Astrocyte (in vitro differentiated cells and primary cell): Measurements from ENCODE around the gene KERA. TPM values are rescaled to one million over a fixed set of nuclear protein-coding genes. Genes with fewer than 3 reads are reported as not detected.

ENCODE experiments used
- DNase-seq: peaks from one replicate; pipeline ENCODE4 v3.0.0-alpha.2; 2010; ENCODE audit warnings: low read depth
- FAIRE-seq: peaks from 2 replicates; lab custom pipeline; 2011; peaks lifted over from hg19 to GRCh38; lab: Jason Lieb, UNC
- H2AFZ ChIP-seq: 2 replicates; pipeline ENCODE4 v1.6.0; 2012; ENCODE audit warnings: low read depth, low read length, inconsistent platforms
- H3K27ac ChIP-seq: 2 replicates; pipeline ENCODE4 v1.5.1; 2011; ENCODE audit warnings: low read depth, low read length, inconsistent platforms
- H3K27me3 ChIP-seq: 2 replicates; pipeline ENCODE4 v1.6.0; 2011; ENCODE audit warnings: low read length, inconsistent platforms; ENCODE audit not compliant: insufficient read depth
- H3K36me3 ChIP-seq: 2 replicates; pipeline ENCODE4 v1.5.1; 2011; ENCODE audit warnings: low read length, inconsistent platforms; ENCODE audit not compliant: insufficient read depth
- H3K4me1 ChIP-seq: 2 replicates; pipeline ENCODE4 v1.5.1; 2011; ENCODE audit warnings: low read length, inconsistent platforms; ENCODE audit not compliant: insufficient read depth
- H3K4me2 ChIP-seq: 2 replicates; pipeline ENCODE4 v1.6.0; 2012; ENCODE audit warnings: low read length, inconsistent platforms
- H3K4me3 ChIP-seq: 2 replicates; pipeline ENCODE4 v1.5.1; 2011; ENCODE audit warnings: low read depth, mild to moderate bottlenecking, low read length, inconsistent platforms; ENCODE audit not compliant: insufficient read depth
- H3K79me2 ChIP-seq: 2 replicates; pipeline ENCODE4 v1.6.0; 2012; ENCODE audit warnings: mild to moderate bottlenecking, low read length, inconsistent platforms; ENCODE audit not compliant: insufficient read depth
- H3K9ac ChIP-seq: 2 replicates; pipeline ENCODE4 v1.6.0; 2012; ENCODE audit warnings: mild to moderate bottlenecking, low read length, inconsistent platforms
- H3K9me3 ChIP-seq: 2 replicates; pipeline ENCODE4 v1.5.1; 2012; ENCODE audit warnings: low read depth, mild to moderate bottlenecking, low read length, inconsistent platforms; ENCODE audit not compliant: insufficient read depth
- H4K20me1 ChIP-seq: 2 replicates; pipeline ENCODE4 v1.6.0; 2012; ENCODE audit warnings: low read length, inconsistent platforms; ENCODE audit not compliant: insufficient read depth
- H3K27ac Mint-ChIP-seq: one replicate; pipeline ENCODE4 v1.8.0; 2021; ENCODE audit warnings: mild to moderate bottlenecking, mixed read lengths; ENCODE audit not compliant: unreplicated experiment
- H3K27me3 Mint-ChIP-seq: one replicate; pipeline ENCODE4 v1.8.0; 2021; ENCODE audit warnings: low read depth, mixed read lengths; ENCODE audit not compliant: unreplicated experiment
- H3K36me3 Mint-ChIP-seq: one replicate; pipeline ENCODE4 v1.8.0; 2021; ENCODE audit warnings: low read depth, mixed read lengths; ENCODE audit not compliant: unreplicated experiment
- H3K4me1 Mint-ChIP-seq: one replicate; pipeline ENCODE4 v1.8.0; 2021; ENCODE audit warnings: low read depth, mixed read lengths; ENCODE audit not compliant: unreplicated experiment
- H3K4me3 Mint-ChIP-seq: one replicate; pipeline ENCODE4 v1.8.0; 2021; ENCODE audit warnings: mild to moderate bottlenecking, moderate library complexity, mixed read lengths; ENCODE audit not compliant: unreplicated experiment
- H3K9me3 Mint-ChIP-seq: one replicate; pipeline ENCODE4 v1.8.0; 2021; ENCODE audit warnings: mild to moderate bottlenecking, mixed read lengths; ENCODE audit not compliant: unreplicated experiment
- EZH2 ChIP-seq: IDR thresholded peaks from 2 replicates; pipeline ENCODE4 v1.6.1; 2012; ENCODE audit warnings: mild to moderate bottlenecking, low read length, inconsistent platforms; ENCODE audit not compliant: insufficient read depth
- total RNA-seq: library from RNA; stranded (reverse); gene quantifications from 2 replicates; pipeline ENCODE4 v1.2.1, GENCODE V29; 2021
- TF ChIP-seq, protein P1 (sequence below): IDR thresholded peaks from 2 replicates; pipeline ENCODE4 v1.5.1; 2011; ENCODE audit warnings: low read depth, mild to moderate bottlenecking, inconsistent platforms, low read length, moderate library complexity; ENCODE audit not compliant: insufficient read depth

KERA gene
- total RNA-seq, 1 donor from 2014 or later = not detected

DNA sequence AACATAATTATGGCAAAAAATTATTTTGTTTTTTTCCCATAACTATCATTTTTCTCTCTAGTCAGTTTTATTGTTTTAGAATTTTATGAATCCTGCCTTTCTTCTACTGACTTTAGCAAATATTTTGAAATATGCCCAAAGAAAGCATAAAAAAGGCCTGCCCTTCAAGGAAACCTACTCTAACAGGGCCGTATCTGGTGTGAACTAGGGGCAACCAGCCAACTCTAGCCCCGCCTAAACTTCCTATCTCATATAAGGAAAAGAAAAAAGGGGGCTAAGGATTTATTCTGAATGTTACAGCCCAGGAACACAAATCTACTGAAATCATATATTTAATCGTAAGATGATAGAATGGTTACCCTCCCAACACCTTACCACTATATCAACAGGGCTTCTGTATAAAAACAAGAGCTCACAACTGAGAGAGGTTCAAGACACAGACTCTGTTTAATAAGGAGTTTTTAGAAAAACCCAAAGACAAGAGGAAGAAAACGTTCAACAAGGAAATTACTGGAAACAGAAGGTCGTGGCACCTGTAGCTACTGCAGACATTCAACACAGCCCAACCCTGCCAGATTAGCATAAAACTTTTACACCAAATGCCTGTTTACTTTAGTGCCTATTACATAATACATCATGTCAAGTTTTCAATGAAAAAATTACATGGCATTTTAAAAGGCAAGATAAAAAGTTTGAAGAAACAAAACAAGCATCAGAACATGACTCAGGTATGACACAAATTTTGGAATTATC is 40.1 kb downstream of the KERA start:
- Mint-ChIP-seq H3K27me3 (no peaks in the 10 kb centered on the region), H3K27ac (no peak overlapping the region), H3K36me3 (no peaks in the 10 kb centered on the region), H3K9me3 (peaks cover 5% of the 10 kb centered on the region), H3K4me1 (no peaks in the 10 kb centered on the region), H3K4me3 (no peak overlapping the region)
- H3K9ac ChIP-seq = no peak overlapping the region
- H4K20me1 ChIP-seq = no peaks in the 10 kb centered on the region
- H3K9me3 ChIP-seq = no peaks in the 10 kb centered on the region
- H3K79me2 ChIP-seq = no peaks in the 10 kb centered on the region
- H3K4me3 ChIP-seq = no peak overlapping the region
- H3K4me1 ChIP-seq = no peaks in the 10 kb centered on the region
- FAIRE-seq = no peak
- no peak for DNase-seq
- no peak overlapping the region for H3K4me2 ChIP-seq
- TF ChIP-seq EZH2 = no peak
- TF ChIP-seq, protein P1, sequence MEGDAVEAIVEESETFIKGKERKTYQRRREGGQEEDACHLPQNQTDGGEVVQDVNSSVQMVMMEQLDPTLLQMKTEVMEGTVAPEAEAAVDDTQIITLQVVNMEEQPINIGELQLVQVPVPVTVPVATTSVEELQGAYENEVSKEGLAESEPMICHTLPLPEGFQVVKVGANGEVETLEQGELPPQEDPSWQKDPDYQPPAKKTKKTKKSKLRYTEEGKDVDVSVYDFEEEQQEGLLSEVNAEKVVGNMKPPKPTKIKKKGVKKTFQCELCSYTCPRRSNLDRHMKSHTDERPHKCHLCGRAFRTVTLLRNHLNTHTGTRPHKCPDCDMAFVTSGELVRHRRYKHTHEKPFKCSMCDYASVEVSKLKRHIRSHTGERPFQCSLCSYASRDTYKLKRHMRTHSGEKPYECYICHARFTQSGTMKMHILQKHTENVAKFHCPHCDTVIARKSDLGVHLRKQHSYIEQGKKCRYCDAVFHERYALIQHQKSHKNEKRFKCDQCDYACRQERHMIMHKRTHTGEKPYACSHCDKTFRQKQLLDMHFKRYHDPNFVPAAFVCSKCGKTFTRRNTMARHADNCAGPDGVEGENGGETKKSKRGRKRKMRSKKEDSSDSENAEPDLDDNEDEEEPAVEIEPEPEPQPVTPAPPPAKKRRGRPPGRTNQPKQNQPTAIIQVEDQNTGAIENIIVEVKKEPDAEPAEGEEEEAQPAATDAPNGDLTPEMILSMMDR = no peak
- H2AFZ ChIP-seq = no peak overlapping the region
- no peak overlapping the region for H3K27ac ChIP-seq
- H3K36me3 ChIP-seq = no peaks in the 10 kb centered on the region
- no peaks in the 10 kb centered on the region for H3K27me3 ChIP-seq

DNA sequence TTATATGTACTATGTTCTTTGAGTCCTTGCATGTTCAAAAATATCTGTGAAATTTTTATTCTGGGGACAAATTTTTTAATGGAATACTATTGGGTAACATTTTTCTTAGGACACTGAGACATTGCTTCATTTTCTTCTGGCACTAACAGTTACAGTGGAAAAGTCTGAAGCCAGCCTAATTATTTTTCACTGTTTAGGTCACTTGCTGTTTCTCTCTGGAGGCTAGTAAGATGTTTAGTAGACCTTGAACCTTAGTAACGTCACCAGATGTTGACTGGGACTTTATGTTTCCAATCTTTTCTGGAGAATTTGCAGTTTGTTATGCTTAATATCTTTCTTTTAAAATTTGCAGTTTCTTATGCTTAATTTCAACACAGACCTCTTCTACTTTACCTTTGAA is 40.8 kb downstream of the KERA start:
- Histone ChIP-seq H2AFZ (no peak overlapping the region), H3K9ac (no peak overlapping the region), H3K79me2 (no peaks in the 10 kb centered on the region), H3K27ac (no peak overlapping the region), H3K36me3 (no peaks in the 10 kb centered on the region), H3K4me3 (no peak overlapping the region), H3K9me3 (no peaks in the 10 kb centered on the region), H3K27me3 (no peaks in the 10 kb centered on the region), H3K4me1 (no peaks in the 10 kb centered on the region), H3K4me2 (no peak overlapping the region), H4K20me1 (no peaks in the 10 kb centered on the region)
- no peak overlapping the region for H3K27ac Mint-ChIP-seq
- H3K27me3 Mint-ChIP-seq = no peaks in the 10 kb centered on the region
- H3K4me1 Mint-ChIP-seq = no peaks in the 10 kb centered on the region
- no peak for TF ChIP-seq EZH2
- TF ChIP-seq, protein P1 = no peak
- peaks cover 5% of the 10 kb centered on the region for H3K9me3 Mint-ChIP-seq
- FAIRE-seq (no peak), DNase-seq (no peak)
- H3K4me3 Mint-ChIP-seq = no peak overlapping the region
- H3K36me3 Mint-ChIP-seq = no peaks in the 10 kb centered on the region

GRCh38 chr12:91009319-91009950 is 48.4 kb downstream of the KERA start:
- peaks cover 15% of the 10 kb centered on the region for H3K4me1 Mint-ChIP-seq
- Histone ChIP-seq H3K4me3 (no peak overlapping the region), H3K4me2 (no peak overlapping the region), H3K79me2 (no peaks in the 10 kb centered on the region), H3K9me3 (no peaks in the 10 kb centered on the region), H2AFZ (no peak overlapping the region), H3K27ac (no peak overlapping the region), H3K27me3 (peaks cover 36% of the 10 kb centered on the region), H3K36me3 (no peaks in the 10 kb centered on the region), H4K20me1 (no peaks in the 10 kb centered on the region), H3K4me1 (peaks cover 7% of the 10 kb centered on the region), H3K9ac (no peak overlapping the region)
- H3K36me3 Mint-ChIP-seq = no peaks in the 10 kb centered on the region
- DNase-seq (peak; percentile 76), FAIRE-seq (no peak)
- no peak for TF ChIP-seq EZH2
- TF ChIP-seq, protein P1 = no peak
- no peak overlapping the region for H3K27ac Mint-ChIP-seq
- no peak overlapping the region for H3K4me3 Mint-ChIP-seq
- peaks cover 2% of the 10 kb centered on the region for H3K27me3 Mint-ChIP-seq
- peaks cover 3% of the 10 kb centered on the region for H3K9me3 Mint-ChIP-seq
